Endometrium (tissue), 2 donors: ENCODE data around the gene MTMR4.
"Not testable (repeated sequence)": the region's sequence is repeated elsewhere in the genome, so short reads cannot be mapped to it uniquely, and the experiment has no call there.

Experiments
- FAIRE-seq: peaks from 2 replicates; lab custom pipeline; 2012; peaks lifted over from hg19 to GRCh38; lab: Jason Lieb, UNC
- donor health status: control.
- donor health status: control.

MTMR4 gene

DNA sequence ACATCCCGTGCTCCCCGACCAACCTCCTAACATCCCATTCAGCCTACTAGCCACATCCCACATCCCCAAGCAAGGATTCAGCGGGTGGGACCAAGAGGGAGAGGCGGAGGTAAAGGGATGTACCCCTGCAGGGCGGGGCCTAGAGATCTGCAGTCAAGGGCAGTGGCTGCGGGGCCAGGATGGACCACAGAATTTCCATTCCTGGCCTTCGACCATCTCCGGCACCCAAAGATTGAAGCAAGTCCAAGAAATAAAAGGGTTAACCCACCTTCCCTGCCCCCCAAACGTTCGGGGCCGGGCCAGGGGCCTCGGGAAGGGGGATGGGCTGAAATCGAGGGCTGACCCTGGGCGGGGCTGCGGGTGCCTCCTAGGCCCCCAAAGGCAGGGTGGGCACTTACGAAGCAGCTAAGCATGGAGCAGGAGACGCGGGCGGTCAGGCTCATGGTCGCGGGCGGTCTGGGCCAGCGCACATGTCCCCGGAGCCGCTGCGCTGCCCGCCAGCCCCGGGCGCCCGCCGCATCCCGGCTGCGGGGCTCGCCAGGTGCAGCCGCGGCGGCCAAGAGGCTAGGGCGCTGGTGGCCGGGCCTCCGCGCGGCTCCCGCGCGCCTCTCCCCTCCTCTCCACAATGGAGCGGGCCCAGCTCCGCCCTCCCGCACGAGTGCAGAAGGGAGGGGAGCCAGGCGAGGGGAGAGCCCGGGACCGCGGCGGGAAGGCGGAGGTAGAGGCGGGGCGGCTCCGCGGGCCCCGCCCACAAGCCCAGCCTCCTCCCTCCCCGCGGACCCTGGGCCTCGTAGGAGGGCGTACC is at the start of gene MTMR4:
TSS of gene MTMR4 (minus strand) at position 674 of the 805 bp plus-strand sequence. CDS start at position 443, 231 bp downstream.
- FAIRE-seq, result no peak

DNA sequence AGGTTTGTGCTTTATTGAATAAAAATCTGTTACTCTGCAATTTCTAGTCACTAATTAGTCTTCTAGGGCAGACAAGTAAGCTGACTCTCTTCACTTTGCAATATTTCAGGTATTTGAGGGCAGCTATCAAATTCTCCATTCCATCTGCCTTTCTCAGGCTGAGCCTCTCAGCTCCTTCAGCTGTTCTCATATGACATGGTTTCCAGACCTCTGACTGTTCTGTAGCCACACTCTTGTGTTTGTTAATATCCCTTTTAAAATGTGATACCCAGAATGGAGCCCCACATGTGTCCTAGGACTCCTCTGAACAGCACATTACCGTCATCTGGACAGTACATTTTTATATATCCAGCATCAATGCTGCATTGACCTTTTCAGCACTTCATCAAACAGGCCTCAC is 46.1 kb upstream of the MTMR4 start:
- FAIRE-seq, result no peak

DNA sequence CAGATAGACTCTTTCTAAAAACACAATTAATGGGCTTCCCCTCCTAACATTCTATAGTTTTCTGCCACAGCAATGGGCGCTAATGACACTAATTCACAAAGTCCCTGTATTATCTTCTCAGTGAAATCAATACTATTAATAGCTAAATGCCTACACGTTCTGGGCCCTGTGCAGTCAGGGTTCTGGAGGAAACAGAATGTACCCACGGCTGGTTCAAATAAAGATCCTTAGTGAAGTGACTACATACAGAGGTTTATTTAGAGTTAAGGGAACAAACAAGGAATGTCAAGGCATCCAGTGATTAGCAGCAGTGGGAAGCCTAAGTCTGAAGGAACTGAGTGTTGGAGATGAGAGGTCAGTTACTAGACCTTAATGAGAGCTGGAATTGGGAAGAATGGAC is 43.5 kb upstream of the MTMR4 start:
- no peak for FAIRE-seq

DNA sequence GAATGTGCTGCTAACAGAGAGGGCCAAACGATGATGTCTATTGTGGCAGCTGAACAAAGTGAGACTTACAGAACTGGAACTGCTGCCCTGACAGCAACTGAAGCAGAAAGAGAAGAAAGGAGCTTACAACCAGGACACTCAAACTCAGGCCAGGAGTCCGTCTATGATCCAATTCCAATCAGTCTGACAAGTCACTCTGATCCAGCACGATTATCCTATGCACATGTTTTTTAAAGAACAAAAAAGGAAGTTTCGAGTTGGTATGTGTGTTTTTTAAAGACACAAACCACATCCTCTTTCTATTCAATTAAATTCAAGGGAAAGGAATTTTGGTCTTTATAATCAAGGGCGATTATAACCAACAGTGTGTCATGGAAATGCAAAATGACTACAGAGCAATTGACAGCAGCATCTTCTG is 42.4 kb upstream of the MTMR4 start:
- FAIRE-seq, result no peak

DNA sequence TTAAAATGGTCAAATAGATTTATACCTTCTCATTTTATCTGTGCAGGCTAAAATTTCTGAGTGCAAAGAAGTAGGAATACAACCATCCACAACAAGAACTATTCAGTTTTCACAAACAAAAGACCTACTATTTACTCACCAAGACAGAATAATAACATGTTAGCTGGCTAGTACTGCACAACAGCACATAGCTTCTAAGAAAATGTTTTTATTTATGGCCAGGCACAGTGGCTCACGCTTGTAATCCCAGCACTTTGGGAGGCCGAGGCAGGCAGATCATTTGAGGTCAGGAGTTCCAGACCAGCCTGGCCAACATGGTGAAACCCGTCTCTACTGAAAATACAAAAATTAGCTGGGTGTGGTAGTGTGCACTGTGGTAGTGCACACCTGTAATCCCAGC is 40.7 kb upstream of the MTMR4 start:
- not testable (repeated sequence) for FAIRE-seq

DNA sequence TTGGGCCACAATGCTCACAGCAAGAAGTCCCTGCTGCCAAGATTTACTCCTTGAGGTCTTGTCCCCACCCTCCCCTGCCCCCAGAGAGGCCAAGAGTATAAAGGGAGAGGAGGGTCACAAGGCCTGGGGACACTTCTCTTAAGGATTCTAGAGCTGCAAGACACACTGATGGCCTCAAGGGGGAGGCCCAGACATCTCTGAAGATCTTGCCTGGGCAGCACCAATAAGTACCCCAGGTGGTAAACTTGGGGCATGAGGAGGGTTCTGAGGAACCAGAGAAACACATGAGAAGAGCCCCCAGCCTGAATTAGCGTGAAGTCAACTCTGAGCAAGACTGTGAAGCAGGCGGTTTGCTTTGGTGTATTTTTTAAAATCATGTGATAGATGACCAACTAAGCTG is 26.8 kb upstream of the MTMR4 start:
- FAIRE-seq, result no peak

DNA sequence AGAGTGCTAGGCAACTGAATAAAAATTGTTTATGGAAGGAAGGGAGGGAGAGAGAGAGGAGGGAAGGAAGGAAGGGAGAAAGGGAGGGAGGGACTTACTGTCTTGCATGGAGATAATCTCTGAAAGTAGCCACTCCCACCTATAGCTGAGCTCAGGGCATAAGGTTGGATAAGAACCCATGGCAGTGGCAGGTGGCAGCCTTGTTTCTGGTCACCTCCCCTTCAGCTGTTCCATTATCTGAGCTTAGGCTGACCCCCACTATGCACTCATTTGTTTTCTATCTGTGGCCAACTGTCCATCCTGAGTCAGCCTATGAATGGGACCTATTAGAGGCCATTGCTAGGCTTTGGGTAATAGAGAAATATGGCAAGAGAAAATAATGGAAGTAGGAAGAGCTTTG is 25.3 kb upstream of the MTMR4 start:
- FAIRE-seq, result no peak

DNA sequence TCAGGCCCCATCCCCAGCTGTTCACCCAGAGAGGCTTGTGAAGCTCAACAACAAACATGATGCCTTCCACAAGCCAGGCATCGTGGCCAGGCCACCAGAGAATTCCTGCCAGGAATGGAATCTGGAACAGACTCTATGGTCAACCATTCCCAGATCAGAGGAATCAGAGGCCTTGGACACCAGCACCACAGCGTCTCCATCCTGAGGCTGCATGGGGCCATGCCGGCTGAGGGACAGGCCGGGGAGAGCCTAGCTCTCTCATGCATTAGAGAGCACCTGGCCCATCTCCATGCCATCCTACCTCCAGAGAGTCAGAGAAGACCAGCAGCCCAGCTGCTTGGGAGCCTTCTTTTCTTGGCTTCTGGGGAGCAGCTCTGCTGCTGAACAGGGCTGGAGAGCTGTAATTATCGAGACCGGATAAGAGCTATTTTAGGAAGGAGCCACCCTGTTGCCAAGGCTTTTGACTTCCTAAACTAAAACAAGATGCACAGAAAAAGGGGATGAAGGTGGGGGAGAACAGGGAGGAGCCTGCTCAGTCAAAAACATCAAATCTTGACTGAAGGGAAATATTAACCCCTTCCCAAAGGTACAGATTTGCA is 24.5 kb upstream of the MTMR4 start:
- FAIRE-seq, result no peak

DNA sequence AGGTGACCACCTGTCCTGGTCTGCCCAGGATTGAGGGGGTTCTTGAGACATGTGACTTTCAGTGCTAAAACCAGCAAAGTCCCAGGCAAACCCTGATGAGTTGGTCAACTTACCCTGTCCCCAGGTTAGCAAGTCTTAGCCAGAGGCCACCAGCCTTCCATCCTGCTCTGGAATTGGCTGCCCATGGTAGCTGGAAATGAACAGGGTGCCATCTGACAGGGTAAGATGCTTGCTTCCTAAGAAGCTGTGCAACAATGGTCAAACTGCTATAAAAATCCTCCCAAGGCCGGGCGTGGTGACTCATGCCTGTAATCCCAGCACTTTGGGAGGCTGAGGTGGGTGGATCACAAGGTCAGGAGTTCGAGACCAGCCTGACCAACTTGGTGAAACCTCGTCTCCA is 22.8 kb upstream of the MTMR4 start:
- no peak for FAIRE-seq

DNA sequence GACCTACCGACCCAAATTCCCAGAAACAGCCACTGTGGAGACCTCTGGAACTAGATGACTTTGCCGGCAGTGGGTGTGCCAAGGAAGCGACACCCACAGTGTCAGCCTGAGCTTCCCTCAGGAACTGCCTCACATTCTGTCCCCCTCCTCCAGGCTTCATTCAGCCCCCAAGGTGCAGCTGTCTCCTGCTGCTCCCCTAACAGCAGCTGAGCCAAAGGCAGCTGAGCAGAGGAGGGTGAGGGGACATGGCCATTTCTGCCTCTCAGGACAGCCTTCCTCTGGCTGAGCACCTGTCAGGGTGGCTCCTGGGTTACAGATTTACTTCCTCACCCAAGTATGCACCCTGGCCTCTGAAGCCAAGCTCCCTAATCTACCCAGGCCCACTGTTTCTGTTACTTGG is 22.1 kb upstream of the MTMR4 start:
- no peak for FAIRE-seq

DNA sequence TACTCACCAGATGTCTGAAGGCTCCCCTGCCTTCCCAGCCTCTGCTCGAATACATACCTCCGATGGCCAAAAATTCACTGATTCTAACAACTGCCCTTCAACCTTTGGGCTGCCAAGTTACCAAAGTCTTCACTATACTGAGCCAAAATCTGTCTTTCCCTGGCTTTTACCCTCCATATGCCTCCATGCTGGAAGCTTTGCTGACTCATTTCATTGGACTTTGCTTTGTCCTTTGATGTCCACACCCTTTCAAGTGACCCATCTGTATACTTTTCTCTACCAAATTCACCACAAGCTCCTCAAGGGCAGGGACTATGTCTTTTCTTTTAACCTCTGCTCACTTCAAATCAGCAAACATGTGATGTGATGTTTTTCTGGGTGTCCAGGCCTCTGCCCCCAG is 21.0 kb upstream of the MTMR4 start:
- FAIRE-seq, result no peak

DNA sequence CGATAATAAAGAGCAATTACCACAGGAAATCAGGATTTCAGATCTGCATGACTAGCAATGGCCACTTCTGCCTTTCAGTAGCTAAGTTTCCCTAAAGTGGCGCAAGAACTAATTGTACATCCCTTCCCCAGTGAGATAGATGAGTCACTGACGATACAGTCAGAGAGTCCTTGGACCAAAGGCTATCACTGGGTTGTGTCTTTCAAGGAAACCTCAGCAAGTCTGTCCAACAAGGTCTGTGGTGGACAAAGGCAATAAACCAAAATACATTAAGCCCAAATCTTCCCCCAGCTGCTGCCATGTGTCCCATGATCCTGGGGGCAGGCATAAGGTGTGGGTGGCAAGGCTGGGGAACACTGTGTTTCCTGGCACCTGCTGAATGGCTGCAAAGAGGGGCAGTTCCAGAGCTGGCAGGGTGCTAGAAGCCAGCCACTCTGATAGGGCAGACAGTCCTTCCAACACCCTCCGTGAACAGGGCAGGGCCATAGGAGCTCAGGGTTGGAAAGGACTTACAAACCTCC is 20.5 kb upstream of the MTMR4 start:
- FAIRE-seq, result no peak

DNA sequence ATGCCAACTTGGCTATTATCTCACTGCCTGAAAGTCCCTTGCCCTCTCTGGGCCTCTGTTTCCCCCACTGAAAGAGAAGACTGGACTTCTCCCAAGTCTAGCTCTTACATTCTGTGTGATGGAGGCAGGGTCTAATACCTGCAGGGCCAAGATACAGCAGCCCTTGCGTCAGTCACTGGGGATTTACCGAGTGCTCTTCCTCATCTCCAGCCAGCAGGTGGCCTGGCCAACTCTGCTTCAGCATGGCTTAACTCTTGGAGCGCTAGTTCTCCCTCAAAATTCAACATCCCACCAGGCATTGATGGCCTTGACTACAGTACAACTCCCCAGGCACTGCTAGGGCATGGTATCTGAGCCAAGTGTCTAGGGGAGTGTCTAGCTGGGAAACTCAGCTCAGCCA is 19.9 kb upstream of the MTMR4 start:
- FAIRE-seq, result no peak

DNA sequence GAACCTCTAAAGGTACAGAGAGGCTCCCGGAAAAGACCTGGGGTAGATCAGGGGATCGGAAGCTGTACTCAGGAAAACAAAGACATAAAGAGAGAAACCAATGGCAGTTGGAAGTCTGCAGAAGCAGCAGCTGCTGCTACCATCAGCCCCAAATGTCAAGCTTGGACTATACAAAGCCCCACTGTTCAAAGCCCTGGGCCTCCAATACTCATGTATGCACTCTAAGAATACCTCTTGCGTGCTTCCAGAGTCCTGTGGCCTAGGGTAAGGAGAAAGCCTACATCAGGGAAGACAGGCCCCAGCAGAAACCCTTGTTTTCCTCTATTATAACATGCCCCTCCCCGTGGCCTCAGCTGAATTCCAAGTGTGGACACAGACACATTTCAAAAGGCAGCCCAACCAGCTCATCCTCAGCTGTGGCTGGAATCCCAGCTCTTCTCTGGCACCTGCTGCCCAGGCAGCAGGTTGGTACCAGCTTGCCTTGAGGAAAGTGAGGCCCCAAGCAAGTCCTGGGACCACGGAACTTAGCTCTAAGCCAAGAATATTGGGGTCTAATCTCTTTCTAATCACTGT is 19.3 kb upstream of the MTMR4 start:
- no peak for FAIRE-seq

DNA sequence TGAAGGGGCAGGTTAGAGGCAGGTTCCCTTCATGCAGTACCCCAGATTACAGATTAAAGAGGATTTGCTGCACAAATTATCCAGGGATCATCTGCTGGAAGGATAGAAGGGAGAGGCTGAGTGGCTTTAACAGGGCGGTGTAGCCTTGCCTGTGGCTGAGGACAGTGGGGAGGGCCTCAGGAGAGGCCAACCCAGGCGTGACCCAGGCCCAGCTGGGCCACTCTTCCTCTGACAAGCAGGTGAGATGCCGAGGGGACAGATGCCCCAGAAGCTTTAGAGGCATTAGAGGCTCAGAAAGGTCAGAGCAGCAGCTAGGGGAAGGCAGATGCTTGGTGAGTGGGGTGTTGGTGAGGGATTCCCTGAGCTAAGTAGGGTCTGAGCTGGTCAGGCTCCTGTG is 18.1 kb upstream of the MTMR4 start:
- no peak for FAIRE-seq

DNA sequence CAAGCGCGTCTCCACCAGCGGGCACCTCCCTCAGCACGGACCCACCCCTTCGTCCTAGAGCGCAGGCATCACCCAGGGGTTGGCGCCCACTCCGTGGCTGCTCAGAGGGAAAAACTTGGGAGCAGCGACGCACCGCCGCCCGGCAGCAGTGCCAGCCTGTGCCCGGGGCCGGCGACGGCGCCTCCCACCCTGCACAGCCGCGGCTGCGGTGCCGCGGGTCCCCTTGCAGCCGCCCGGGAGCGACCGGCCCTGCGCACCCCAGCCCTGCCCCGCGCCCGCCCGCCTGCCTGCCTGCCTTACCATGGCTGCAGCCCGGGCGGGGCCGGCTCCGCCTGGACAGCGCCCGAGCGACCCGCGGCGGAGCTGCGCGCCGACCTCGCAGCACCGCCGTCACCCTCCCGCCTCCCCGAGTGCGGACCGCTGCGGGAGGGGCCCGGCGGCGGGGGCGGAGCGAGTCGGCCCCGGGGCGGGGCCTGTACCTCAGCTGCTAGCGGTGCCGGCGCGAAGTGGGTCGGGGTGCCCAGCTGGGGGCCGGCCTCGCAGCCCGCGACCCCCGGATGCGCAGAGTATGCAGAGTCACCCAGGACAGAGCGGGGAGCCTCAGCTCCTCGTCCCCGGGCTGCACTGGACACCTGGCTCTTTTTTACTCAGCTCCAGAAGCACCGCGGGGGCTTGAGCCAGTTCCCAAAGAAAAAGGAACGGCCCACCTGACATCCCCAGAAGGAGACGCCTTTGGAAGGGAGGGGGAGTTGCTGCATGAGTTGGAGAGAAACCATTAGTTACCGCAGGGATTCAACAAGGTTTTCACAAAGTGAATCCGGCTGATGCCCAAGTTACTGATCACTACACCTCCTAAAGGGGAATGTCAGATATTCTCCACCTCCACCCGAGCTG is 17.5 kb upstream of the MTMR4 start:
- FAIRE-seq, result no peak

DNA sequence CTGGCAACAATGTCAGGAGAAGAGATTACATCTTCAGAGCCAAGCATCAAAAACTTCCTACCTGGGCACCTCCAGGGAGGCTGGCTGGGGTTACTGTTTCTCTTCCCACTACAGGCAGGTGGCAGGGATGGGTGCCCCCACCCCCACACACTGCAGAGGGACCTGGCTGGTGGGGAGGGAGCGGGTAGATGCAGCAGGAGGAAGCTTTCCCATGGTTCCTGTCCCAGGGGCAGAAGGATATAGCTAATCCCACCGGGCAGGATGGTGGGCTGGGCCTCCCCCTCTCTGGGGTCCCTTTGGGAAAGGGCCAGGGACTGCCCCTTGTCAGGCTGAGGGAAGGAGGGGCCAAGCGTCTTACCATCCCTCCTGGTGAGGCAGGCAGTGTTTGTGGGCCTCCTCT is 16.7 kb upstream of the MTMR4 start:
- FAIRE-seq, result no peak

DNA sequence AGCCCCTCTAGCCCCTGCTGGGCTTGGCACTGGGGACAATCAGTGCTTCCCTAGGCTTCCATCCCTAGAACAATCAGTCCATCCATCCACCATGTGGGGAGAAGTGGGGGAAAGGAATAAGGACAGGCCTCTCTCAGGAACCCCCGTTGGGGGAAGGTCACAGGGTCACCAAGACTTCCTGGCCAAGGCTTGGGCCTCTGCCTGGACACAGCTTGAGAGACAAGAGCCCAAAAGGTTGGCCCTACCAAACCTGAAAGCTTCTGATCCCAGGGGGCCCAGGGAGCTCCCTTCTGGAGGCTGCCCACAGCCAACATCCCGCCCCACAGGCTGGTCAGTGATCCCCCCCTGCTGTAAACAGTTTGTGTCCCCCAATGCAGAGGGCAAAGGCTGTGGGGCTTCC is 16.2 kb upstream of the MTMR4 start:
- FAIRE-seq, result no peak

DNA sequence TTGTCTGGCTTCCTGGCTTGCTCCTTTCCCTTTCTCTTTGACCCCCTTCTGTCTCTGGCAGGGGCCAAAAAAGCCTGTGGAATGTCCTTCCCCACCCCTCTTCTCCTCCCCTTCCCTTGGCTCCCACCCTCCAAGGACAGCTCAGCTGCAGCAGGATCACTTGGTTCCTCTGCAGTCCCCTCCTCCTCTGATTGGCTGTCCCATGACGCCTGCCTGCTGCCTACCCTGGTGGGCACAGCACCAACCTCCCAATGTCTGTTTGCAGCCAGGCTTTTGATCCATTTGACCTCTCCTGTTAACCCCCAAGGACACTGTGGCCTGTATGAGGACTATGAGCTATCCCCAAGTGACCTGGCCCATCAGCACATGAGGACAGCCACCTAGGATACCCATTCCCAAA is 14.8 kb upstream of the MTMR4 start:
- no peak for FAIRE-seq

DNA sequence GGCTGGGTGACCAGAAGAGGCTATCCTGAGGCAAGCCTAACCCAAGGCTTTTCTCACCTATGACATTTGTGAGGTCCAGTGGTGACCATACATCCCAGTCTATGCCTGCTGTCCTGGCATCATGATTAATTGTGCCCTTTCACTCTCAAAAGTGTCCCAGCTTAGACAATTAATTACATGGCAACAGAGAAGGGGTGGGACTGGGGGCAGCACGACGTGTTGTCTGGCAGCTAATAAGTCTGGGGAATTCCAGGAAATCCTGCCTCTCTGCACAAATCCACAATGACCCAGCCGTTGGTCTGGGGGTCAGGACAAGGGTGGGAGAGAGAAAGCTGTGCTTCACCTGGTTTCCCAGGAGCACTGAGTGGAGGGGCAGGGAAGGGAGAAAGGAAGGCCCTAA is 14.0 kb upstream of the MTMR4 start:
- no peak for FAIRE-seq

DNA sequence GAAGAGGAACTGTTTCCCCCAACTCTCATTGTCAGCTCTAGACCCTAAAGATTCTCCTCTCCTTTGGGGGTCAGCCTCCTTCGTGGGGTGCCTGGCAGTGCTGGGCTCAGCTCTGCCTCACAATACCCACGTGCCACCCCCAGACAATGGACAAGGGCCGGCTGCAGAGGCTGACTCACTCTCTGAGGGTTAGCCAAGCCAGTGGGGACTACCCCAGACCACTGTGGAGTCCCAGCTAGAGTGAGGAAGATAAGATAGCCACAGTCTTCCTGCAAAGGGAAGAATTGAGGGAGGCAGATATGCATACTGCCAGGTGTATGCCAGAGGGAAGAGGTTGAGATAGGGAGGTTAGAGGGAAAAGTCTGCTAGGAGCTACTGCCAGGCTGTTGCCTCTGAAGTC is 13.5 kb upstream of the MTMR4 start:
- FAIRE-seq, result no peak

DNA sequence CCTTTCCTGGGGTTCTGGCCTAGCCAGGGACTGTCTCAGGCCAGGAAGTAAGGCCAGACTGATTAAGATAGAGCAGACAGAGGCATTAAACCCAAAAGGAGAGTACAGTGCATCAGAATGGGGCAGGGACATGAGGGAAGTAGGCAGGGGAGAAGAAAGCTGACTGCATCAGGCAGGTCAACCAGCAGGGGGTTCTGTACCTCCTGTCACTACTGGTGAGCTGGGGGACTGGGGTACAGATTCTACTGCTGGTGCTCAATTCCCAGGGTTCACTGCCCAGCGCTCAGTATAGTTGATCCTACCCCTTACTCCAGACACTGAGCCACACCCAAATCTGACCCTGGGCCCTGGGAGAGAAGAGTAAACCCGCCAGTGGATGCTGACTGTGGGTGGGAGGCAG is 12.9 kb upstream of the MTMR4 start:
- no peak for FAIRE-seq
